Erythroblast (primary cell): Measurements from ENCODE around the gene GPC5.

Source experiments
- GATA1 ChIP-seq: IDR thresholded peaks from 2 replicates; pipeline ENCODE4 v1.6.1; 2011; ENCODE audit warnings: low read depth, mild to moderate bottlenecking, control low read depth, low read length, moderate library complexity
- POLR2A ChIP-seq: IDR thresholded peaks from 2 replicates; pipeline ENCODE4 v1.6.1; 2011; ENCODE audit warnings: mild to moderate bottlenecking, low read length

DNA sequence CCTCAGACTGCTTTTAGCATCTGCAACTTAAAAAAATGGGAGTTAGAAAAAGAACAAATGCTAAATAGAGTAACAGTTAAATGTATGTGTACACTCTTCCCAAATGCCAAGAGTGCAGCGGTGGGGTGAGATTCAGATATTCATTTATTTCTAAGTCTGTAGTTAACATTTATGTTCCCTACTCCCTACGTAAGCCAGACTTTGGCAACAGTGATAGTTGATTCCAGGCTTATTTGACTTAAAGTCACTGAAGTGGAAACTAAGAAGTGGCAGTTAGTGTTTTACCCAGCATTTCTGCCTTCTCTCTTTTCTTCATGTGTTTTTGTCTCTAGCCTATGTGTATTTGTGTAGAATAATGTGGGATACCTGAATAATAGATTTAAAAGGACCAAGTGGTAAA is 46.4 kb upstream of the GPC5 start:
- no peak for TF ChIP-seq POLR2A
- TF ChIP-seq GATA1: no peak
